Measurements from ENCODE around the gene PPP6R1.
"Not testable (repeated sequence)": the region's sequence is repeated elsewhere in the genome, so short reads cannot be mapped to it uniquely, and the experiment has no call there.

The PPP6R1 gene

GRCh38 chr19:55220525-55220924 lies 38.3 kb downstream of the PPP6R1 start:
- H3K4me3 ChIP-seq (ENCODE audit: low read length), result no peak overlapping the region
- peaks cover 1% of the 10 kb centered on the region for H3K36me3 ChIP-seq (ENCODE audit: control insufficient read depth, insufficient read depth, low read length)
- peaks cover 3% of the 10 kb centered on the region for H3K4me1 ChIP-seq (ENCODE audit: control insufficient read depth, insufficient read depth, low read length)
- no peak overlapping the region for H3K9ac ChIP-seq (ENCODE audit: low read length)
- H3K9me3 ChIP-seq (ENCODE audit: control insufficient read depth, low read length), result no peaks in the 10 kb centered on the region
- no peaks in the 10 kb centered on the region for H3K27me3 ChIP-seq (ENCODE audit: control insufficient read depth, insufficient read depth, low read length)

GRCh38 chr19:55216461-55217198 lies 42.2 kb downstream of the PPP6R1 start:
- no peaks in the 10 kb centered on the region for H3K27me3 ChIP-seq (ENCODE audit: control insufficient read depth, insufficient read depth, low read length)
- peaks cover 3% of the 10 kb centered on the region for H3K4me1 ChIP-seq (ENCODE audit: control insufficient read depth, insufficient read depth, low read length)
- H3K36me3 ChIP-seq (ENCODE audit: control insufficient read depth, insufficient read depth, low read length), result no peaks in the 10 kb centered on the region
- H3K9me3 ChIP-seq (ENCODE audit: control insufficient read depth, low read length), result no peaks in the 10 kb centered on the region
- H3K4me3 ChIP-seq (ENCODE audit: low read length), result peak overlapping the region; percentile 58
- peak overlapping the region; percentile 70 for H3K9ac ChIP-seq (ENCODE audit: low read length)

GRCh38 chr19:55213547-55213946 lies 45.3 kb downstream of the PPP6R1 start:
- Histone ChIP-seq H3K9ac (ENCODE audit: low read length) (no peak overlapping the region), H3K27me3 (ENCODE audit: control insufficient read depth, insufficient read depth, low read length) (no peaks in the 10 kb centered on the region), H3K4me1 (ENCODE audit: control insufficient read depth, insufficient read depth, low read length) (peaks cover 16% of the 10 kb centered on the region), H3K9me3 (ENCODE audit: control insufficient read depth, low read length) (no peaks in the 10 kb centered on the region), H3K4me3 (ENCODE audit: low read length) (no peak overlapping the region), H3K36me3 (ENCODE audit: control insufficient read depth, insufficient read depth, low read length) (no peaks in the 10 kb centered on the region)

GRCh38 chr19:55212447-55212846 lies 46.4 kb downstream of the PPP6R1 start:
- no peaks in the 10 kb centered on the region for H3K36me3 ChIP-seq (ENCODE audit: control insufficient read depth, insufficient read depth, low read length)
- no peaks in the 10 kb centered on the region for H3K9me3 ChIP-seq (ENCODE audit: control insufficient read depth, low read length)
- H3K4me3 ChIP-seq (ENCODE audit: low read length), result no peak overlapping the region
- H3K4me1 ChIP-seq (ENCODE audit: control insufficient read depth, insufficient read depth, low read length), result peaks cover 16% of the 10 kb centered on the region
- H3K27me3 ChIP-seq (ENCODE audit: control insufficient read depth, insufficient read depth, low read length), result no peaks in the 10 kb centered on the region
- no peak overlapping the region for H3K9ac ChIP-seq (ENCODE audit: low read length)

GRCh38 chr19:55209693-55210472 lies 48.9 kb downstream of the PPP6R1 start:
- peak overlapping the region; percentile 18 for H3K4me3 ChIP-seq (ENCODE audit: low read length)
- no peaks in the 10 kb centered on the region for H3K27me3 ChIP-seq (ENCODE audit: control insufficient read depth, insufficient read depth, low read length)
- no peaks in the 10 kb centered on the region for H3K9me3 ChIP-seq (ENCODE audit: control insufficient read depth, low read length)
- H3K36me3 ChIP-seq (ENCODE audit: control insufficient read depth, insufficient read depth, low read length), result peaks cover 2% of the 10 kb centered on the region
- H3K9ac ChIP-seq (ENCODE audit: low read length), result peak overlapping the region; percentile 94
- peaks cover 20% of the 10 kb centered on the region for H3K4me1 ChIP-seq (ENCODE audit: control insufficient read depth, insufficient read depth, low read length)

- Histone ChIP-seq H3K36me3 (ENCODE audit: control insufficient read depth, insufficient read depth, low read length) (peaks cover 9% of the 10 kb centered on the region), H3K4me1 (ENCODE audit: control insufficient read depth, insufficient read depth, low read length) (peaks cover 20% of the 10 kb centered on the region), H3K4me3 (ENCODE audit: low read length) (peak within 1 kb of the TSS; percentile 18), H3K27me3 (ENCODE audit: control insufficient read depth, insufficient read depth, low read length) (no peaks in the 10 kb centered on the region), H3K9ac (ENCODE audit: low read length) (peak within 1 kb of the TSS; percentile 94), H3K9me3 (ENCODE audit: control insufficient read depth, low read length) (no peaks in the 10 kb centered on the region)
Measured at GRCh38 chr19:55208880-55209692, 49.7 kb downstream of the PPP6R1 start, which contains the start of gene PTPRH. TSS of gene PTPRH (minus strand) at chr19:55209501. CDS start at chr19:55209433, 68 bp downstream.

GRCh38 chr19:55206664-55207500 lies 51.9 kb downstream of the PPP6R1 start:
- peak overlapping the region; percentile 83 for H3K9ac ChIP-seq (ENCODE audit: low read length)
- H3K4me3 ChIP-seq (ENCODE audit: low read length), result peak overlapping the region; percentile 74
- H3K36me3 ChIP-seq (ENCODE audit: control insufficient read depth, insufficient read depth, low read length), result peaks cover 13% of the 10 kb centered on the region
- H3K4me1 ChIP-seq (ENCODE audit: control insufficient read depth, insufficient read depth, low read length), result peaks cover 20% of the 10 kb centered on the region
- H3K9me3 ChIP-seq (ENCODE audit: control insufficient read depth, low read length), result no peaks in the 10 kb centered on the region
- no peaks in the 10 kb centered on the region for H3K27me3 ChIP-seq (ENCODE audit: control insufficient read depth, insufficient read depth, low read length)

- not testable (repeated sequence) for H3K27me3 ChIP-seq (ENCODE audit: control insufficient read depth, insufficient read depth, low read length); H3K9ac ChIP-seq (ENCODE audit: low read length); H3K4me3 ChIP-seq (ENCODE audit: low read length); H3K9me3 ChIP-seq (ENCODE audit: control insufficient read depth, low read length); H3K4me1 ChIP-seq (ENCODE audit: control insufficient read depth, insufficient read depth, low read length)
- H3K36me3 ChIP-seq (ENCODE audit: control insufficient read depth, insufficient read depth, low read length), result peaks cover 13% of the 10 kb centered on the region
Measured at GRCh38 chr19:55202199-55202598, 56.6 kb downstream of the PPP6R1 start.

GRCh38 chr19:55199620-55200204 lies 59.1 kb downstream of the PPP6R1 start:
- Histone ChIP-seq H3K4me3 (ENCODE audit: low read length) (no peak overlapping the region), H3K9me3 (ENCODE audit: control insufficient read depth, low read length) (no peaks in the 10 kb centered on the region), H3K36me3 (ENCODE audit: control insufficient read depth, insufficient read depth, low read length) (peaks cover 10% of the 10 kb centered on the region), H3K27me3 (ENCODE audit: control insufficient read depth, insufficient read depth, low read length) (no peaks in the 10 kb centered on the region), H3K9ac (ENCODE audit: low read length) (no peak overlapping the region), H3K4me1 (ENCODE audit: control insufficient read depth, insufficient read depth, low read length) (no peaks in the 10 kb centered on the region)

GRCh38 chr19:55198651-55199050 lies 60.2 kb downstream of the PPP6R1 start:
- no peaks in the 10 kb centered on the region for H3K4me1 ChIP-seq (ENCODE audit: control insufficient read depth, insufficient read depth, low read length)
- H3K36me3 ChIP-seq (ENCODE audit: control insufficient read depth, insufficient read depth, low read length), result no peaks in the 10 kb centered on the region
- no peak overlapping the region for H3K4me3 ChIP-seq (ENCODE audit: low read length)
- no peaks in the 10 kb centered on the region for H3K27me3 ChIP-seq (ENCODE audit: control insufficient read depth, insufficient read depth, low read length)
- no peaks in the 10 kb centered on the region for H3K9me3 ChIP-seq (ENCODE audit: control insufficient read depth, low read length)
- H3K9ac ChIP-seq (ENCODE audit: low read length), result no peak overlapping the region

- no peaks in the 10 kb centered on the region for H3K4me1 ChIP-seq (ENCODE audit: control insufficient read depth, insufficient read depth, low read length)
- H3K9ac ChIP-seq (ENCODE audit: low read length), result no peak overlapping the region
- H3K36me3 ChIP-seq (ENCODE audit: control insufficient read depth, insufficient read depth, low read length), result no peaks in the 10 kb centered on the region
- no peak overlapping the region for H3K4me3 ChIP-seq (ENCODE audit: low read length)
- H3K27me3 ChIP-seq (ENCODE audit: control insufficient read depth, insufficient read depth, low read length), result no peaks in the 10 kb centered on the region
- no peaks in the 10 kb centered on the region for H3K9me3 ChIP-seq (ENCODE audit: control insufficient read depth, low read length)
Measured at GRCh38 chr19:55197528-55197927, 61.3 kb downstream of the PPP6R1 start.
